Caco-2 (cell line): Measurements from ENCODE around the gene DOCK4. TPM values are rescaled to one million over a fixed set of nuclear protein-coding genes. Genes with fewer than 3 reads are reported as not detected.

Experiments used
- BruUV-seq: library from RNA; stranded (reverse); fragments of 400-500 nt; replicated peaks from 2 replicates; lab custom pipeline; 2021; lab: Mats Ljungman, UMichigan
- CTCF ChIA-PET: fragments of 300-600 bp; sonication (Branson Sonifier 250); formaldehyde crosslinking; loops from one replicate; lab custom pipeline; 2022; ENCODE audit warnings: antibody characterized with exemption; lab: Charles Lee
- POLR2A ChIA-PET: fragments of 300-600 bp; sonication (Branson Sonifier 250); formaldehyde crosslinking; loops from one replicate; lab custom pipeline; 2022; ENCODE audit warnings: antibody characterized with exemption; lab: Charles Lee
- DNase-seq, 2 experiments: peaks; one replicate each; pipeline versions ENCODE4 v3.0.0 to v3.0.0-alpha.2; 2020 to 2022
- H3K27me3 ChIP-seq: replicated peaks from 2 replicates; pipeline ENCODE4 v1.6.0; 2011; ENCODE audit warnings: low read length; ENCODE audit not compliant: control insufficient read depth, insufficient read depth
- H3K36me3 ChIP-seq: 2 replicates; pipeline ENCODE4 v1.5.1; 2011; ENCODE audit warnings: low read length; ENCODE audit not compliant: control insufficient read depth, insufficient read depth
- H3K4me1 ChIP-seq: fragments of 250-450 bp; sonication (Bioruptor Pico); 2 replicates; pipeline ENCODE4 v1.5.1; 2020; ENCODE audit warnings: mild to moderate bottlenecking
- H3K4me3 ChIP-seq: 2 replicates; pipeline ENCODE4 v1.5.1; 2011; ENCODE audit warnings: low read depth, mild to moderate bottlenecking, control low read depth, low read length
- H3K9me3 ChIP-seq: fragments of 250-450 bp; sonication (Bioruptor Pico); 2 replicates; pipeline ENCODE4 v1.5.1; 2020; ENCODE audit warnings: mild to moderate bottlenecking, moderate library complexity
- H3K27ac Mint-ChIP-seq: one replicate; pipeline ENCODE4 v1.8.0; 2022; ENCODE audit warnings: mixed read lengths; ENCODE audit not compliant: unreplicated experiment
- H3K27me3 Mint-ChIP-seq: one replicate; pipeline ENCODE4 v1.8.0; 2022; ENCODE audit warnings: mixed read lengths; ENCODE audit not compliant: insufficient read depth, unreplicated experiment
- H3K36me3 Mint-ChIP-seq: one replicate; pipeline ENCODE4 v1.8.0; 2022; ENCODE audit warnings: mild to moderate bottlenecking, mixed read lengths; ENCODE audit not compliant: insufficient read depth, unreplicated experiment
- H3K4me1 Mint-ChIP-seq: one replicate; pipeline ENCODE4 v1.8.0; 2022; ENCODE audit warnings: low read depth, mixed read lengths; ENCODE audit not compliant: unreplicated experiment
- H3K4me3 Mint-ChIP-seq: one replicate; pipeline ENCODE4 v1.8.0; 2022; ENCODE audit warnings: mild to moderate bottlenecking, moderate library complexity, mixed read lengths; ENCODE audit not compliant: unreplicated experiment
- H3K9me3 Mint-ChIP-seq: one replicate; pipeline ENCODE4 v1.8.0; 2022; ENCODE audit warnings: mixed read lengths; ENCODE audit not compliant: unreplicated experiment
- intact Hi-C: fragments of 100-400 bp; cut with micrococcal nuclease; formaldehyde crosslinking; loops from one replicate; pipeline ENCODE4 v1.10.0; 2022; ENCODE audit not compliant: unreplicated experiment
- total RNA-seq: library from RNA; stranded (reverse); gene quantifications from 2 replicates; pipeline ENCODE4 v1.2.3, GENCODE V29; 2022
- TF ChIP-seq, protein P1 (sequence below), 2 experiments: fragments of 200-600 bp in 1 of 2; IDR thresholded peaks; 1 replicate in 1 of 2; 2 replicates in 1 of 2; pipeline versions ENCODE4 v1.5.1 to v1.8.0; 2011 to 2022; ENCODE audit warnings: antibody characterized with exemption in 1 of 2, control low read depth in 1 of 2, inconsistent platforms in 1 of 2, low read depth in 1 of 2, low read length in 1 of 2, mild to moderate bottlenecking in 1 of 2, moderate library complexity in 1 of 2; ENCODE audit not compliant: insufficient read depth in 1 of 2, severe bottlenecking in 1 of 2, unreplicated experiment in 1 of 2

Gene DOCK4
- total RNA-seq, 1 experiment from 2014 or later = 2.0 TPM

DNA sequence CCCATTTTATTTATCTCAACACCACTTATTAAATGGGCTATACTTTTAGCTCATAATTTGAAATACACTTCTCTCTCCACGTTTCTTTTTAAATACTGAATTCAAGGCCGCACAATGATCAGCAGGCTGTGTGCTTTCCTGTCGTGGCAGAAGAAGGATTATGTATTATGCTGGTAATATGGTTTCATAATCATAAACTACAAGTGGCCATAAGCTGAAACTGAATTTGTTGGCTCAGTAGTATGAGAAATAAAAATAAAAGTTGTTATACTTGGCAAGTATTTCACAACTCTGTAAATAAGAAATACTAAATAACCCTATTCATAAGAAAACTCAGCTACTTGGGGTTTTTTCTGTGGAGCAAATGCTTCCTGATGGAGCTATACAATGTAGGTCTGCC, 313.6 kb downstream of the DOCK4 start:
- Histone ChIP-seq H3K4me1 (no peaks in the 10 kb centered on the region), H3K4me3 (no peak overlapping the region), H3K27me3 (no peaks in the 10 kb centered on the region), H3K36me3 (no peaks in the 10 kb centered on the region), H3K9me3 (no peaks in the 10 kb centered on the region)
- TF ChIP-seq, protein P1, sequence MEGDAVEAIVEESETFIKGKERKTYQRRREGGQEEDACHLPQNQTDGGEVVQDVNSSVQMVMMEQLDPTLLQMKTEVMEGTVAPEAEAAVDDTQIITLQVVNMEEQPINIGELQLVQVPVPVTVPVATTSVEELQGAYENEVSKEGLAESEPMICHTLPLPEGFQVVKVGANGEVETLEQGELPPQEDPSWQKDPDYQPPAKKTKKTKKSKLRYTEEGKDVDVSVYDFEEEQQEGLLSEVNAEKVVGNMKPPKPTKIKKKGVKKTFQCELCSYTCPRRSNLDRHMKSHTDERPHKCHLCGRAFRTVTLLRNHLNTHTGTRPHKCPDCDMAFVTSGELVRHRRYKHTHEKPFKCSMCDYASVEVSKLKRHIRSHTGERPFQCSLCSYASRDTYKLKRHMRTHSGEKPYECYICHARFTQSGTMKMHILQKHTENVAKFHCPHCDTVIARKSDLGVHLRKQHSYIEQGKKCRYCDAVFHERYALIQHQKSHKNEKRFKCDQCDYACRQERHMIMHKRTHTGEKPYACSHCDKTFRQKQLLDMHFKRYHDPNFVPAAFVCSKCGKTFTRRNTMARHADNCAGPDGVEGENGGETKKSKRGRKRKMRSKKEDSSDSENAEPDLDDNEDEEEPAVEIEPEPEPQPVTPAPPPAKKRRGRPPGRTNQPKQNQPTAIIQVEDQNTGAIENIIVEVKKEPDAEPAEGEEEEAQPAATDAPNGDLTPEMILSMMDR (IDR thresholded peaks at IDR 0.05; ENCODE audit: insufficient read depth in 1 of 2, low read depth in 1 of 2, low read length in 1 of 2, severe bottlenecking in 1 of 2, unreplicated experiment in 1 of 2) = no peak
- Mint-ChIP-seq H3K27ac (no peak overlapping the region), H3K36me3 (no peaks in the 10 kb centered on the region), H3K4me1 (no peaks in the 10 kb centered on the region), H3K27me3 (no peaks in the 10 kb centered on the region), H3K9me3 (no peaks in the 10 kb centered on the region), H3K4me3 (no peak overlapping the region)
- no TSS peak for BruUV-seq
- intact Hi-C loops = no loop called here
- ChIA-PET CTCF (no interaction called here), POLR2A (no interaction called here)
- no peak for DNase-seq

DNA sequence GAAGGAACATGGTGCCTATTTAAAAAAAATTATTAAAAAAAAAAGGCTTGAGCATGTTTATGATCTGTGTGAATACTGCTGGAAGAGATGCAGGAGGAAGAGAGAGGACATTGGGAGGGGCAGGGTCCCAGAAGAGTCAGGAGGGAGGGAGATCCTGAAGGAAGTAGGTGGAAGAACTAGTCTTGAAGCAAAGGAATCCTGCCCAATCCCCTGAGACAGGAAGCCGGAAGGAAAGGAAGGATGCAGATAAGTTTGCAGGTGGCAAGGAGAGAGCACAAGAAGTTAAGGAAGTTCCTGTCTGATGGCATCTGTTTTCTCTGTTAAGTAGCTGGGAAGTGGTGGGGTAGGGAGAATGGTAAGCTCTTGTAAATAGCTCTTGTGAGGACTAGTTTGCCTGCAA, 318.5 kb downstream of the DOCK4 start:
- no peak overlapping the region for H3K4me3 Mint-ChIP-seq
- Histone ChIP-seq H3K4me1 (no peaks in the 10 kb centered on the region), H3K4me3 (no peak overlapping the region), H3K36me3 (no peaks in the 10 kb centered on the region), H3K9me3 (no peaks in the 10 kb centered on the region), H3K27me3 (no peaks in the 10 kb centered on the region)
- BruUV-seq = no TSS peak
- ChIA-PET POLR2A (no interaction called here), CTCF (interaction anchor here (0.7 kb wide), 1 partner anchor 33 kb away, joined by 3 read pairs; no protein-coding TSS in a partner anchor)
- H3K9me3 Mint-ChIP-seq = no peaks in the 10 kb centered on the region
- no peak overlapping the region for H3K27ac Mint-ChIP-seq
- H3K27me3 Mint-ChIP-seq = no peaks in the 10 kb centered on the region
- no peaks in the 10 kb centered on the region for H3K36me3 Mint-ChIP-seq
- H3K4me1 Mint-ChIP-seq = no peaks in the 10 kb centered on the region
- TF ChIP-seq, protein P1 (IDR thresholded peaks at IDR 0.05; ENCODE audit: insufficient read depth in 1 of 2, low read depth in 1 of 2, low read length in 1 of 2, severe bottlenecking in 1 of 2, unreplicated experiment in 1 of 2) = no peak
- intact Hi-C loops = no loop called here
- DNase-seq = no peak

DNA sequence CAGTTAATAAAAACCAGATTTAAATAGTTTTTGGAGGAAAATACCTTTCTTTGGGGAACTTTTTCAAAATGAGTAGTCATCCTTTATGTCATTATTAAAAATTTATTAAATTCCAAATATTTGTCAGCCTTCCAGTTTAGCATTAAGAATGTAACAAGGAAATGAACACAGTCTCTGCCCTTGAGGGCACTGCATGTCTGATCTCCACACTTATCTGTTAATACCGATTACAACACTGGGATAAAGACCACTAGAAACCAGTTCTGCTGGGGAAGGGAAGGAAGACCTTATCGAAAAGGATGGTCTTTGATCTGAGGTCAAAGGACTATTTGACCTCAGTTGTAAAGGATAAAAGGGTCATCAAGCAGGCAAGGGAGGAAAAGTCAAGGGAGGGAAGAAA, 320.0 kb downstream of the DOCK4 start:
- Mint-ChIP-seq H3K36me3 (no peaks in the 10 kb centered on the region), H3K27ac (no peak overlapping the region), H3K4me3 (no peak overlapping the region), H3K27me3 (no peaks in the 10 kb centered on the region), H3K9me3 (peaks cover 1% of the 10 kb centered on the region), H3K4me1 (no peaks in the 10 kb centered on the region)
- H3K9me3 ChIP-seq = no peaks in the 10 kb centered on the region
- intact Hi-C loops = no loop called here
- H3K27me3 ChIP-seq = no peaks in the 10 kb centered on the region
- ChIA-PET POLR2A (no interaction called here), CTCF (no interaction called here)
- no peaks in the 10 kb centered on the region for H3K4me1 ChIP-seq
- BruUV-seq = no TSS peak
- no peaks in the 10 kb centered on the region for H3K36me3 ChIP-seq
- no peak for DNase-seq
- TF ChIP-seq, protein P1 (IDR thresholded peaks at IDR 0.05; ENCODE audit: insufficient read depth in 1 of 2, low read depth in 1 of 2, low read length in 1 of 2, severe bottlenecking in 1 of 2, unreplicated experiment in 1 of 2) = no peak
- no peak overlapping the region for H3K4me3 ChIP-seq
